Keratinocyte (primary cell): ENCODE results near the gene NUAK2. TPM values are rescaled to one million over a fixed set of nuclear protein-coding genes. Genes with fewer than 3 reads are reported as not detected.
A peak's percentile ranks its signal among the peaks of the same experiment; 100 is the strongest.

ENCODE experiments used
- DNase-seq: peaks from one replicate; pipeline ENCODE4 v3.0.0-alpha.2; 2011; ENCODE audit warnings: low read depth, missing footprints, low spot score
- FAIRE-seq: peaks from 2 replicates; lab custom pipeline; 2011; peaks lifted over from hg19 to GRCh38; lab: Jason Lieb, UNC
- H2AFZ ChIP-seq: 2 replicates; pipeline ENCODE4 v1.6.0; 2012; ENCODE audit warnings: low read length, control low read depth, inconsistent platforms; ENCODE audit not compliant: control insufficient read depth
- H3K27ac ChIP-seq: 2 replicates; pipeline ENCODE4 v1.5.1; 2011; ENCODE audit warnings: low read length; ENCODE audit not compliant: control insufficient read depth, insufficient read depth
- H3K27me3 ChIP-seq: 3 replicates; pipeline ENCODE4 v1.6.0; 2011; ENCODE audit warnings: low read length; ENCODE audit not compliant: control insufficient read depth, insufficient read depth; ENCODE audit errors: extremely low read depth
- H3K36me3 ChIP-seq, 2 experiments: 2 replicates in 1 of 2; 3 replicates in 1 of 2; pipeline ENCODE4 v1.5.1; 2011; ENCODE audit warnings: low read length in 2 of 2, mild to moderate bottlenecking in 1 of 2; ENCODE audit not compliant: control insufficient read depth in 2 of 2, insufficient read depth in 2 of 2; ENCODE audit errors: extremely low read depth in 1 of 2
- H3K4me1 ChIP-seq: 3 replicates; pipeline ENCODE4 v1.5.1; 2011; ENCODE audit warnings: low read length; ENCODE audit not compliant: control insufficient read depth, insufficient read depth; ENCODE audit errors: extremely low read depth
- H3K4me2 ChIP-seq: 3 replicates; pipeline ENCODE4 v1.6.0; 2011; ENCODE audit warnings: low read depth, low read length; ENCODE audit not compliant: control insufficient read depth, insufficient read depth; ENCODE audit errors: extremely low read depth
- H3K4me3 ChIP-seq, 3 experiments: fragments of 200-600 bp in 1 of 3; sonication (generic) in 1 of 3; 2 replicates in 2 of 3; 3 replicates in 1 of 3; pipeline ENCODE4 v1.5.1; 2011 to 2016; ENCODE audit warnings: low read length in 3 of 3, mild to moderate bottlenecking in 3 of 3, control low read depth in 2 of 3, inconsistent platforms in 1 of 3, low read depth in 1 of 3, mixed read lengths in 1 of 3, mixed run types in 1 of 3, moderate library complexity in 1 of 3; ENCODE audit not compliant: control insufficient read depth in 2 of 3, insufficient read depth in 2 of 3; ENCODE audit errors: extremely low read depth in 1 of 3
- H3K79me2 ChIP-seq: 2 replicates; pipeline ENCODE4 v1.6.0; 2012; ENCODE audit warnings: low read length; ENCODE audit not compliant: control insufficient read depth, insufficient read depth
- H3K9ac ChIP-seq: 3 replicates; pipeline ENCODE4 v1.6.0; 2011; ENCODE audit warnings: low read length; ENCODE audit not compliant: control insufficient read depth, insufficient read depth; ENCODE audit errors: extremely low read depth
- H3K9me1 ChIP-seq: 3 replicates; pipeline ENCODE4 v1.6.0; 2011; ENCODE audit warnings: low read length; ENCODE audit not compliant: control insufficient read depth, insufficient read depth; ENCODE audit errors: extremely low read depth
- H3K9me3 ChIP-seq: 2 replicates; pipeline ENCODE4 v1.5.1; 2012; ENCODE audit warnings: low read depth, low read length; ENCODE audit not compliant: control insufficient read depth
- H4K20me1 ChIP-seq: 3 replicates; pipeline ENCODE4 v1.6.0; 2011; ENCODE audit warnings: low read length; ENCODE audit not compliant: control insufficient read depth, insufficient read depth; ENCODE audit errors: extremely low read depth
- CTCF ChIP-seq, 3 experiments: IDR thresholded peaks in 1 of 3; conservative IDR thresholded peaks in 1 of 3; optimal IDR thresholded peaks in 1 of 3; 2 replicates in 2 of 3; 3 replicates in 1 of 3; pipeline versions ENCODE3 to v1.5.1; 2011; ENCODE audit warnings: low read length in 3 of 3, mild to moderate bottlenecking in 3 of 3, moderate library complexity in 2 of 3, control low read depth in 1 of 3, inconsistent platforms in 1 of 3; ENCODE audit not compliant: insufficient read depth in 2 of 3; ENCODE audit errors: extremely low read depth in 1 of 3
- EZH2 ChIP-seq: IDR thresholded peaks from one replicate; pipeline ENCODE4 v1.6.1; 2012; ENCODE audit warnings: inconsistent platforms, mild to moderate bottlenecking, low read length, moderate library complexity
- dilution Hi-C: fragments of 300-500 bp; cut with MboI; formaldehyde crosslinking; loops from one replicate; pipeline ENCODE4 v1.7.0; 2020; ENCODE audit warnings: low sequenced_read_pairs; ENCODE audit not compliant: extremely low pct_ligation_motif_present
- polyA plus RNA-seq, 5 experiments: library from polyadenylated mRNA; depleted of rRNA in 3 of 5; stranded (reverse) in 3 of 5; stranded (forward) in 1 of 5; unstranded in 1 of 5; fragments of >200 nt; gene quantifications; 1 replicate in 1 of 5; 2 replicates in 3 of 5; 3 replicates in 1 of 5; pipeline versions ENCODE4 v1.2.1 to v1.2.3, GENCODE V29; 2011 to 2012; ENCODE audit warnings: missing spikeins in 2 of 5, low read depth in 1 of 5, low replicate concordance in 1 of 5

Gene NUAK2
- polyA plus RNA-seq, 1 donor (not counting 4 experiments of a cell fraction or from before 2014, with no cell fraction given), result 3.9 TPM

- Histone ChIP-seq H3K36me3 (no peaks in the 10 kb centered on the region), H3K79me2 (peaks cover 26% of the 10 kb centered on the region), H3K27ac (no peak overlapping the region), H4K20me1 (peaks cover 6% of the 10 kb centered on the region), H3K27me3 (peaks cover 10% of the 10 kb centered on the region), H3K9ac (no peak overlapping the region), H3K9me3 (no peaks in the 10 kb centered on the region), H3K4me1 (peaks cover 21% of the 10 kb centered on the region), H2AFZ (no peak overlapping the region), H3K9me1 (no peaks in the 10 kb centered on the region), H3K4me3 (no peak overlapping the region), H3K4me2 (no peak overlapping the region)
- no peak for FAIRE-seq
- no peak for DNase-seq
- dilution Hi-C loops, result no loop called here
- no peak for TF ChIP-seq CTCF (optimal IDR thresholded peaks at IDR 0.05 in 1 of 3, IDR thresholded peaks at IDR 0.05 in 1 of 3, conservative IDR thresholded peaks at IDR 0.05 in 1 of 3; ENCODE audit: extremely low read depth in 1 of 3, insufficient read depth in 2 of 3, low read length in 3 of 3)
- no peak for TF ChIP-seq EZH2
Observed at GRCh38 chr1:205323794-205324193, 2.2 kb upstream of the NUAK2 start.

- TF ChIP-seq CTCF (optimal IDR thresholded peaks at IDR 0.05 in 1 of 3, IDR thresholded peaks at IDR 0.05 in 1 of 3, conservative IDR thresholded peaks at IDR 0.05 in 1 of 3; ENCODE audit: extremely low read depth in 1 of 3, insufficient read depth in 2 of 3, low read length in 3 of 3), result no peak
- no peak for TF ChIP-seq EZH2
- FAIRE-seq (no peak), DNase-seq (no peak)
- Histone ChIP-seq H3K27ac (no peak overlapping the region), H3K9ac (peak overlapping the region; percentile 89), H3K27me3 (peaks cover 1% of the 10 kb centered on the region), H2AFZ (no peak overlapping the region), H4K20me1 (peaks cover 6% of the 10 kb centered on the region), H3K4me2 (peak overlapping the region; percentile 33), H3K79me2 (peaks cover 42% of the 10 kb centered on the region), H3K36me3 (no peaks in the 10 kb centered on the region), H3K9me1 (no peaks in the 10 kb centered on the region), H3K4me1 (peaks cover 40% of the 10 kb centered on the region), H3K9me3 (no peaks in the 10 kb centered on the region), H3K4me3 (peak overlapping the region in 1 of 3 experiments; percentile 99)
- dilution Hi-C loops, result no loop called here
Observed at GRCh38 chr1:205321959-205322283, 376 bp upstream of the NUAK2 start.
